SK-N-MC (cell line): ENCODE data around the gene PLCD3.

Experiments used
- EZH2 ChIP-seq: fragments of 200-600 bp; sonication (generic); IDR thresholded peaks from one replicate; pipeline ENCODE4 v1.6.1; 2017; ENCODE audit warnings: antibody characterized with exemption
- FOXP2 ChIP-seq: optimal IDR thresholded peaks from 2 replicates; pipeline ENCODE3; 2011; ENCODE audit warnings: mild to moderate bottlenecking, moderate library complexity; ENCODE audit not compliant: insufficient read depth; ENCODE audit errors: extremely low read length, control extremely low read depth
- POLR2AphosphoS5 ChIP-seq: IDR thresholded peaks from 2 replicates; pipeline ENCODE4 v1.6.1; 2012; ENCODE audit warnings: mild to moderate bottlenecking, low read depth, low read length, borderline replicate concordance

DNA sequence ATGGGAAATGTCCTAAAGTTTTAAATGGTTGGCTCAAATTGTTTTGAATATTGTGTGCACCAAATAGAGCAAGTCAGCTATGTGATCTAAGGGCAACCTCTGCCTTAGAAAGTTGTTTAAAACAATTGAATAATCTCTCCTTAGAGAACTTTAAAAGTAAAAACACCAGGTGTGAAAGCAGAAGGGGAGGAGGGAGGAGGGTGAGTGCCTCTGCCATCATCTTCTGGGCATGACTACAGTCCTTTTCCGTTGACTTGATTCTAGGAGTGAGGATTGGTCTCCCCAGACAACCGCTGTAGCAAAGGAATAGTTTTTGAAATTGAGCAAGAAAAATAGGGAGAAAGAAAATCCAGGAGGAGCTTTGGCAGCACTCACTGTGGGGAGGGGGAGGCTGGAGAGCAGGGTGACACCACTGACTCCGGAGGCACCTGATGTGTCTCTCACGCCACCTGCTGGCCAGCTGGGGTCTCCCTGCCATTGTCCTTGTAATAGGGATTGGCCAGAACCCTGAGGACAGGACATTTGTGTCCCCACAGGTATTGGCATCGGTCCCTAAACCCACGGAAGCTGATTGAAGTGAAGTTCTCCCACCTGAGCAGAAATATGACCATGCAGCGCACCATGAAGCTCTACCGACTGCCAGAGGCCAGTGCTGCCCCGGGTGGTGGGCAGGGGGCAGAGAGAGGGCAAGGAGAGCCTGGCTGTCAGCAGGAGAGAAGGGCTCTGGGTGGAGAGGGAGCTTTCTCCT lies 33.3 kb downstream of the PLCD3 start:
- TF ChIP-seq EZH2 = no peak
- no peak for TF ChIP-seq POLR2AphosphoS5
- TF ChIP-seq FOXP2 = no peak
